SK-N-SH treated with all-trans-retinoic acid at 6 μM for 48 hours (cell line): Measurements from ENCODE around the gene CLEC16A.

Experiments
- GLIS3 ChIP-seq: fragments of 250-450 bp; sonication (Bioruptor Pico); IDR thresholded peaks from 2 replicates; pipeline ENCODE4 v1.5.0; 2020; ENCODE audit warnings: mild to moderate bottlenecking, moderate library complexity
- ISL1 ChIP-seq: fragments of 250-450 bp; sonication (Bioruptor Pico); IDR thresholded peaks from 2 replicates; pipeline ENCODE4 v2.1.2; 2022; ENCODE audit warnings: mild to moderate bottlenecking, moderate library complexity
- PATZ1 ChIP-seq: fragments of 250-450 bp; sonication (Bioruptor Pico); IDR thresholded peaks from 2 replicates; pipeline ENCODE4 v1.8.0; 2020; ENCODE audit warnings: mild to moderate bottlenecking, moderate library complexity, borderline replicate concordance
- ZFP3 ChIP-seq: fragments of 250-450 bp; sonication (Bioruptor Pico); IDR thresholded peaks from 2 replicates; pipeline ENCODE4 v1.5.0; 2020; ENCODE audit warnings: mild to moderate bottlenecking, moderate library complexity
- ZFP30 ChIP-seq: fragments of 450-650 bp; formaldehyde crosslinking; IDR thresholded peaks from 2 replicates; pipeline ENCODE4 v1.5.0; 2022; ENCODE audit warnings: mild to moderate bottlenecking, moderate library complexity

GRCh38 chr16:11217651-11218603 lies 273.6 kb downstream of the CLEC16A start:
- no peak for TF ChIP-seq GLIS3 (CRISPR knock-in tag)
- no peak for TF ChIP-seq ZFP3 (CRISPR knock-in tag)
- TF ChIP-seq PATZ1 (CRISPR knock-in tag) = no peak
- no peak for TF ChIP-seq ZFP30 (CRISPR knock-in tag)
- TF ChIP-seq ISL1 (CRISPR knock-in tag) = no peak
